SK-N-MC (cell line): ENCODE results near the gene PYHIN1.

Experiments used
- DNase-seq: peaks from one replicate; pipeline ENCODE4 v3.0.0-alpha.2; 2011; ENCODE audit warnings: low read depth, low spot score
- H3K27ac ChIP-seq: fragments of 200-600 bp; sonication (generic); 2 replicates; pipeline ENCODE4 v1.5.1; 2016; ENCODE audit warnings: mixed run types
- H3K36me3 ChIP-seq: fragments of 200-600 bp; sonication (generic); 2 replicates; pipeline ENCODE4 v1.6.1; 2017; ENCODE audit warnings: antibody characterized with exemption, low read length, mixed read lengths; ENCODE audit not compliant: insufficient read depth
- H3K4me3 ChIP-seq: fragments of 200-600 bp; sonication (generic); 2 replicates; pipeline ENCODE4 v1.5.1; 2016
- H3K9ac ChIP-seq: fragments of 200-600 bp; sonication (generic); 2 replicates; pipeline ENCODE4 v1.8.0; 2017; ENCODE audit warnings: mixed run types, mixed read lengths; ENCODE audit not compliant: insufficient read length
- H3K9me3 ChIP-seq: fragments of 200-600 bp; sonication (generic); 2 replicates; pipeline ENCODE4 v1.6.1; 2017; ENCODE audit warnings: low read depth, mild to moderate bottlenecking, antibody characterized with exemption, low read length, moderate library complexity, mixed read lengths
- EZH2 ChIP-seq: fragments of 200-600 bp; sonication (generic); IDR thresholded peaks from one replicate; pipeline ENCODE4 v1.6.1; 2017; ENCODE audit warnings: antibody characterized with exemption
- FOXP2 ChIP-seq: optimal IDR thresholded peaks from 2 replicates; pipeline ENCODE3; 2011; ENCODE audit warnings: mild to moderate bottlenecking, moderate library complexity; ENCODE audit not compliant: insufficient read depth; ENCODE audit errors: extremely low read length, control extremely low read depth
- POLR2AphosphoS5 ChIP-seq: IDR thresholded peaks from 2 replicates; pipeline ENCODE4 v1.6.1; 2012; ENCODE audit warnings: mild to moderate bottlenecking, low read depth, low read length, borderline replicate concordance

Gene PYHIN1

GRCh38 chr1:158931055-158931737, at the start of gene PYHIN1:
TSS of gene PYHIN1 (plus strand) at chr1:158931552. CDS start at chr1:158936911, 5,359 bp downstream.
- Histone ChIP-seq H3K9ac (no peak within 1 kb of the TSS), H3K27ac (no peak within 1 kb of the TSS)
- DNase-seq, result no peak

GRCh38 chr1:158893654-158894053, 37.7 kb upstream of the PYHIN1 start:
- H3K36me3 ChIP-seq, result no peaks in the 10 kb centered on the region
- H3K27ac ChIP-seq, result no peak overlapping the region
- TF ChIP-seq POLR2AphosphoS5 (no peak), EZH2 (no peak), FOXP2 (no peak)
- H3K9me3 ChIP-seq, result no peaks in the 10 kb centered on the region
- no peak for DNase-seq
- no peak overlapping the region for H3K9ac ChIP-seq
- H3K4me3 ChIP-seq, result no peak overlapping the region

More at GRCh38 chr1:158931055-158931737, at the start of gene PYHIN1:
- no peak within 1 kb of the TSS for H3K4me3 ChIP-seq
- no peaks in the 10 kb centered on the region for H3K36me3 ChIP-seq
- no peak for TF ChIP-seq EZH2
- TF ChIP-seq POLR2AphosphoS5, result no peak
- TF ChIP-seq FOXP2, result no peak
- no peaks in the 10 kb centered on the region for H3K9me3 ChIP-seq

GRCh38 chr1:158898722-158899121, 32.6 kb upstream of the PYHIN1 start:
- Histone ChIP-seq H3K9me3 (no peaks in the 10 kb centered on the region), H3K36me3 (no peaks in the 10 kb centered on the region), H3K27ac (no peak overlapping the region), H3K9ac (no peak overlapping the region), H3K4me3 (no peak overlapping the region)
- no peak for DNase-seq
- no peak for TF ChIP-seq FOXP2
- no peak for TF ChIP-seq POLR2AphosphoS5
- TF ChIP-seq EZH2, result no peak

GRCh38 chr1:158901623-158902022, 29.7 kb upstream of the PYHIN1 start:
- TF ChIP-seq EZH2 (no peak), FOXP2 (no peak), POLR2AphosphoS5 (no peak)
- Histone ChIP-seq H3K4me3 (no peak overlapping the region), H3K9me3 (no peaks in the 10 kb centered on the region), H3K9ac (no peak overlapping the region), H3K27ac (no peak overlapping the region), H3K36me3 (no peaks in the 10 kb centered on the region)
- DNase-seq, result no peak

GRCh38 chr1:158916085-158916484, 15.3 kb upstream of the PYHIN1 start:
- no peaks in the 10 kb centered on the region for H3K36me3 ChIP-seq
- H3K9ac ChIP-seq, result no peak overlapping the region
- TF ChIP-seq EZH2, result no peak
- no peak for TF ChIP-seq FOXP2
- TF ChIP-seq POLR2AphosphoS5, result no peak
- H3K9me3 ChIP-seq, result no peaks in the 10 kb centered on the region
- H3K4me3 ChIP-seq, result no peak overlapping the region
- DNase-seq, result no peak
- no peak overlapping the region for H3K27ac ChIP-seq

GRCh38 chr1:158924677-158925076, 6.7 kb upstream of the PYHIN1 start:
- no peak overlapping the region for H3K9ac ChIP-seq
- no peak overlapping the region for H3K27ac ChIP-seq
- TF ChIP-seq FOXP2 (no peak), EZH2 (no peak), POLR2AphosphoS5 (no peak)
- H3K4me3 ChIP-seq, result no peak overlapping the region
- DNase-seq, result no peak
- H3K36me3 ChIP-seq, result no peaks in the 10 kb centered on the region
- no peaks in the 10 kb centered on the region for H3K9me3 ChIP-seq

- TF ChIP-seq POLR2AphosphoS5 (no peak), EZH2 (no peak)
- Histone ChIP-seq H3K4me3 (no peak overlapping the region), H3K27ac (no peak overlapping the region), H3K9ac (no peak overlapping the region), H3K9me3 (no peaks in the 10 kb centered on the region), H3K36me3 (no peaks in the 10 kb centered on the region)
- no peak for DNase-seq
Measured at GRCh38 chr1:158930504-158930903, 848 bp upstream of the PYHIN1 start.

GRCh38 chr1:158932171-158932570, 819 bp downstream of the PYHIN1 start:
- no peaks in the 10 kb centered on the region for H3K9me3 ChIP-seq
- no peak overlapping the region for H3K4me3 ChIP-seq
- no peak overlapping the region for H3K9ac ChIP-seq
- no peaks in the 10 kb centered on the region for H3K36me3 ChIP-seq
- TF ChIP-seq POLR2AphosphoS5, result no peak
- no peak for TF ChIP-seq FOXP2
- no peak for TF ChIP-seq EZH2
- no peak overlapping the region for H3K27ac ChIP-seq
- DNase-seq, result no peak

- Histone ChIP-seq H3K4me3 (no peak overlapping the region), H3K9me3 (no peaks in the 10 kb centered on the region), H3K27ac (no peak overlapping the region), H3K9ac (no peak overlapping the region), H3K36me3 (no peaks in the 10 kb centered on the region)
- TF ChIP-seq POLR2AphosphoS5 (no peak), FOXP2 (no peak), EZH2 (no peak)
- DNase-seq, result no peak
Measured at GRCh38 chr1:158933621-158934020, 2.3 kb downstream of the PYHIN1 start.
